ENCODE measurements around the gene DDX47.
"Not testable (repeated sequence)": the region's sequence is repeated elsewhere in the genome, so short reads cannot be mapped to it uniquely, and the experiment has no call there.

Gene DDX47

GRCh38 chr12:12871587-12872138 lies 58.5 kb downstream of the DDX47 start:
- in situ Hi-C loops (cut with MboI; ENCODE audit: low sequenced_read_pairs), result no loop called here

DNA sequence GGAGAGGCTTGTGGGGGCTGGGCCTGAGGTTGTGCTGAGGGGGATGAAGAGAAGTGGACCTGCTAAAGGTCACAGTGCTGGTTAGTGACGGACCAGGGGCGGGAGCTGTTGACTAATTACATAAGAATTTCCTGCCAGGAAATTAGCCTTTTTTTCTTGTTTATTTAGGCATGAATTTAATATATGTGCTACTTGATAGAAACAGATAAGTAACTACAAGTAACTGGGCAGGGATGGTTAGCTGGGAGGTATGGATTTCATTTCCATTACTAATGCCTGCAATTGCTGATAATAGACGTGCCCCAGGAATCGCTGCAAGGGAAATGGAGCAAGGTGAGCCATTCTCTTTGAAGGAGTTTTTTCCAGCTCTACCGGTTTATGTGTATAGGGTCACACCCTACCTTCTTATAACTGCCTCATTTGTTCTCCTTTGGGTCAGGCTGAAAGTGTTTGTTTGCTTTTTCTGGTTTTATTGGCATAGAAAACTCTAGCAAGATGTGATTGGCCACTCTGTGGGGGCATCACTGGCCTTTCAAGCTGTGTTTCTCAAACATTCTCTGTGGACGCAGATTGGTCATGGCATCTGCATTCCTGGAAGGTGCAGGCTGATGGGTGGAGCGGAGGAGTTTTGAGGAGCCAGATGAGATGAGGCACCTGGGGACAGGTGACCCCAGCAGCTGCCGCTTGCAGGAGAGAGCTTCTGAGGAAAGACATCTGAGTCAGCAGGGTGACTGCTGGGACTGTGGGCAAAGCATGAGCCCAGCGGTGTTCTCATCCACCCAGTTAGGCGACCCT lies 59.2 kb downstream of the DDX47 start:
- in situ Hi-C loops (cut with MboI; ENCODE audit: low sequenced_read_pairs), result no loop called here

DNA sequence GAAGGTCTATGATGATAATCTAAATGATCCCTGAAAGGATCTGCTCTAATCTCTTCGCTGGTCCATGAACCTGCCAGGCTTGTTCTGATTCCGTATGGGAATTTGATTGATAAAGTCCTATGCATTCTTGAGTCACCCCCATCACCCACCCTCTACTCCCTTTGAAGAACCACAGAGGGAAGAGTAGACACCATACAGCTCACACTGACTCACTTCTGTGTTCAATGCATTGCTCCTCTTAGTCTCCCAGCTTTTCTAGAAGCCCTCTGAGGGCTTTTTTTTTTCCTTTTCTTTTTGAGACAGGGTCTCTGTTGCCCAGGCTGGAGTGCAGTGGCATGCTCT lies 59.8 kb downstream of the DDX47 start:
- in situ Hi-C loops (cut with MboI; ENCODE audit: low sequenced_read_pairs), result no loop called here

GRCh38 chr12:12874029-12874428 lies 60.9 kb downstream of the DDX47 start:
- in situ Hi-C loops (cut with MboI; ENCODE audit: low sequenced_read_pairs), result no loop called here

- in situ Hi-C loops (cut with MboI; ENCODE audit: low sequenced_read_pairs), result not testable (repeated sequence)
These were observed 62.2 kb downstream of the DDX47 start for GRCh38 chr12:12875301-12875700.

- in situ Hi-C loops (cut with MboI; ENCODE audit: low sequenced_read_pairs), result no loop called here
These were observed 64.1 kb downstream of the DDX47 start for GRCh38 chr12:12877153-12877768.

DNA sequence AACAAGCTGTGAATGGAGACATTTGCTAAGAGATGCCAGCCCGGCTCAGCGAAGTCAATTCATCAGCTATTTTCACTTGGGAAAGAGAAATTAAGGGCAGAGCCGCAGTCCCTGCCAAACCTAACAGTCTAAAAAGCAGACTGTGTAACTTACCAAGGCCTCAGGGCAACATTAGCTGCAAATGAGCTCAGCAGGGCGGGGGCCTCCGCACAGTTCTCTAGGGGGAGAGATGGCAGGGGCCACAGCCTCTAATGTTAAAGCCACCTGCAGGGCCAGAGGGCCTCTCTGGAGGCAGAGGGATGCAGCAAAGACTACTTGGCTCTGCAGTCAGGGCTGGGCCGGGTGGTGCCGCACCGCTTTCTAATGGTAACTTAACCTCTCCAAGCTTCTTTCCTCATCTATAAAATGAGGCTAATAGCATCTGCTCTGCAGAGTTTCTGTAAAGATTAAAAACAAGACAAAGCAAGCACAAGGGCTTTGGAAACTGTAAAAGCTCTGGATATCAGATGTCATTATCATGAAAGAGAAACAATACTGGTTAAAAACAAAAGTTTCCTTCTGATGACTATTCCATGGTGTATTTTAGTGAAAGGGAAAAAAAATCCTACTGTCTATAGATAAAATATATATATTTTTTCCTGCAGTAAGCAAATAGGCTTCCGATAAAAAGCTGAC lies 64.8 kb downstream of the DDX47 start:
- in situ Hi-C loops (cut with MboI; ENCODE audit: low sequenced_read_pairs), result no loop called here
